Suprapubic skin (tissue), 4 donors: ENCODE measurements around the gene SH3BP2. TPM values are rescaled to one million over a fixed set of nuclear protein-coding genes. Genes with fewer than 3 reads are reported as not detected.
"Not testable (repeated sequence)": the region's sequence is repeated elsewhere in the genome, so short reads cannot be mapped to it uniquely, and the experiment has no call there.

ENCODE experiments used
- DNase-seq, 2 donors: peaks; one replicate each; pipeline ENCODE4 v3.0.0-alpha.2; 2019; ENCODE audit warnings: low spot score in 2 of 2
- H3K27ac ChIP-seq: fragments of 200-600 bp; sonication (generic); one replicate; pipeline ENCODE4 v1.5.1; 2019
- H3K27me3 ChIP-seq: fragments of 200-600 bp; sonication (generic); one replicate; pipeline ENCODE4 v1.5.1; 2019
- H3K36me3 ChIP-seq: fragments of 200-600 bp; sonication (generic); one replicate; pipeline ENCODE4 v1.5.1; 2019
- H3K4me1 ChIP-seq: fragments of 200-600 bp; sonication (generic); one replicate; pipeline ENCODE4 v1.5.1; 2019
- H3K4me3 ChIP-seq: fragments of 200-600 bp; sonication (generic); one replicate; pipeline ENCODE4 v1.5.1; 2019; ENCODE audit warnings: mild to moderate bottlenecking
- H3K9me3 ChIP-seq: fragments of 200-600 bp; sonication (generic); one replicate; pipeline ENCODE4 v1.5.1; 2019
- EP300 ChIP-seq: sonication (generic); formaldehyde crosslinking; IDR thresholded peaks from one replicate; pipeline ENCODE4 v1.6.1; 2017; ENCODE audit warnings: antibody characterized with exemption
- POLR2A ChIP-seq, 2 donors: fragments of 450-650 bp; IDR thresholded peaks; one replicate each; pipeline ENCODE4 v1.6.1; 2017; ENCODE audit warnings: antibody characterized with exemption in 2 of 2, mild to moderate bottlenecking in 2 of 2, moderate library complexity in 2 of 2
- POLR2AphosphoS5 ChIP-seq, 3 donors: sonication (generic); formaldehyde crosslinking; IDR thresholded peaks; one replicate each; pipeline ENCODE4 v1.6.1; 2017; ENCODE audit warnings: antibody characterized with exemption in 3 of 3
- WGBS: methylation state at CpG from one replicate; pipeline ENCODE4 v1.1.5; 2018; 5-methylcytosine and 5-hydroxymethylcytosine counted together
- total RNA-seq, 4 donors: library from RNA; depleted of rRNA; stranded (reverse); fragments of >200 nt; gene quantifications; one replicate each; pipeline ENCODE4 v1.1.0, GENCODE V29; 2016
- TF ChIP-seq, protein P1 (sequence below), 2 donors: fragments of 200-600 bp in 1 of 2; fragments of 450-650 bp in 1 of 2; sonication (generic) in 1 of 2; IDR thresholded peaks; one replicate each; pipeline ENCODE4 v1.5.1; 2016 to 2019; ENCODE audit warnings: antibody characterized with exemption in 2 of 2, mild to moderate bottlenecking in 1 of 2, moderate library complexity in 1 of 2

SH3BP2 gene
- total RNA-seq, 4 donors from 2014 or later: 116 to 709 (median 162) TPM

DNA sequence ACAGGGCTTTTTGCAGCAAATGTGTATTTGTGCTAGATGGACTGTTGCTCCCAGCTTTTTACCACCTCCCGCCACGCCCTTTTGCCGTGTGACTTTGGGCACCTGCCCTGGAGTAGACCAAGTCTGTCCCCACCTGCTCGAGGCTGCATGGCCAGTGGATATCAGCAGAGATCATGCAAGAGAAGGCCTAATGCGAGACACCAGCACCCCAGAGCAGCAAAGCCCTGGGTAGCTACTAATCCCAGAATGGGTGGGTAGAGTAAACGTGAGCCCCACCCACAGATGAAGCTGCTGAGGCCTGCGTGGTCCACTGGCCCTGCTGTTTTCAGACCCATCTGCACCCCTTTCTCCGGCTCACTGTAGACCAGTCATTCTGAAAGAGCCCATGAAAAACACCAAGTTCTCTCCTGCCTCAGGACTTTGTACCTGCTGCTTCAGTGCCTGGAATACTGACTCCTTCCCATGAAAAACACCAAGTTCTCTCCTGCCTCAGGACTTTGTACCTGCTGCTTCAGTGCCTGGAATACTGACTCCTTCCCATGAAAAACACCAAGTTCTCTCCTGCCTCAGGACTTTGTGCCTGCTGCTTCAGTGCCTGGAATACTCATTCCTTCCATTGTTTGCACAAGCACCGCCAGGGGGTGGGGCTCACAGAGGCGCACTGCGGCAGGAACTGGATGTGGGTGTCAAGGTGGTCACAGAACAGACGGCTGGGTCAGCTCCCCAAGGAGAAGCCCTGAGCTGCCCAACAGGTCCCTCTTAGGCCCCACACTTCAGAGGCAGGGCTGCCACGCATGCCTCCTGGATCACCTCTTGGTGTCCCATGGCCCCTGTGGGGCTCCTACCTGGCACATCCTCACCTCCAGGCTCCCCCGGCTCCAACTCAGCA, 31.6 kb upstream of the SH3BP2 start:
- H3K4me1 ChIP-seq: peaks cover 18% of the 10 kb centered on the region

DNA sequence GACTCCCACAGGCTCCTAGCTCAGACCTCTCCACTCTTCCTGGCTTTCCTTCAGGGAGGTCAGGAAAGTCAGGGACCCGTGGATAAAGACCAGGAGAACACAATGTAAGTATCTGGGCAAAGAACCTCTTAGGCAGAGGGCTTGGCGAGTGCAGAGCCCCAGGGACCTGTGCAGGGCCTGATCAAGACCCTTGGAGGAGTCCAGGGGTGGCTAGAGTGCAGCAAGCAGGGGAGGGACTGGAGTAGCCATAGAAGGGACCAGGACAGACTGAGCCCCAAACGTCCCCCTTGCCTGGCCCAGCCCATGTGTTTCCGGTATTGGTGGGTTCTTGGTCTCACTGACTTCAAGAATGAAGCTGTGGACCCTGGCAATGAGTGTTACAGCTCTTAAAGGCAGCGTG, 30.8 kb upstream of the SH3BP2 start:
- Histone ChIP-seq H3K4me3 (no peak overlapping the region), H3K27ac (no peak overlapping the region), H3K4me1 (peaks cover 11% of the 10 kb centered on the region), H3K27me3 (no peaks in the 10 kb centered on the region), H3K9me3 (no peaks in the 10 kb centered on the region), H3K36me3 (no peaks in the 10 kb centered on the region)
- TF ChIP-seq, protein P1, sequence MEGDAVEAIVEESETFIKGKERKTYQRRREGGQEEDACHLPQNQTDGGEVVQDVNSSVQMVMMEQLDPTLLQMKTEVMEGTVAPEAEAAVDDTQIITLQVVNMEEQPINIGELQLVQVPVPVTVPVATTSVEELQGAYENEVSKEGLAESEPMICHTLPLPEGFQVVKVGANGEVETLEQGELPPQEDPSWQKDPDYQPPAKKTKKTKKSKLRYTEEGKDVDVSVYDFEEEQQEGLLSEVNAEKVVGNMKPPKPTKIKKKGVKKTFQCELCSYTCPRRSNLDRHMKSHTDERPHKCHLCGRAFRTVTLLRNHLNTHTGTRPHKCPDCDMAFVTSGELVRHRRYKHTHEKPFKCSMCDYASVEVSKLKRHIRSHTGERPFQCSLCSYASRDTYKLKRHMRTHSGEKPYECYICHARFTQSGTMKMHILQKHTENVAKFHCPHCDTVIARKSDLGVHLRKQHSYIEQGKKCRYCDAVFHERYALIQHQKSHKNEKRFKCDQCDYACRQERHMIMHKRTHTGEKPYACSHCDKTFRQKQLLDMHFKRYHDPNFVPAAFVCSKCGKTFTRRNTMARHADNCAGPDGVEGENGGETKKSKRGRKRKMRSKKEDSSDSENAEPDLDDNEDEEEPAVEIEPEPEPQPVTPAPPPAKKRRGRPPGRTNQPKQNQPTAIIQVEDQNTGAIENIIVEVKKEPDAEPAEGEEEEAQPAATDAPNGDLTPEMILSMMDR (IDR thresholded peaks at IDR 0.05): no peak
- TF ChIP-seq POLR2AphosphoS5 (IDR thresholded peaks at IDR 0.05) (no peak), POLR2A (IDR thresholded peaks at IDR 0.05) (no peak)
- 82% methylated on average over 5 of the region's 5 CpGs for WGBS
- no peak for DNase-seq

More for the DNA sequence above, 31.6 kb upstream of the SH3BP2 start:
- TF ChIP-seq, protein P1 (IDR thresholded peaks at IDR 0.05): no peak
- TF ChIP-seq POLR2A (IDR thresholded peaks at IDR 0.05): no peak
- no peak for TF ChIP-seq EP300
- TF ChIP-seq POLR2AphosphoS5 (IDR thresholded peaks at IDR 0.05): no peak
- Histone ChIP-seq H3K27me3 (no peaks in the 10 kb centered on the region), H3K9me3 (no peaks in the 10 kb centered on the region), H3K36me3 (no peaks in the 10 kb centered on the region), H3K27ac (no peak overlapping the region), H3K4me3 (no peak overlapping the region)
- 82% methylated on average over 10 of the region's 14 CpGs for WGBS
- DNase-seq: peak in 1 of 2 donors; percentile 52

GRCh38 chr4:2762486-2763370, 30.2 kb upstream of the SH3BP2 start:
- not testable (repeated sequence) for H3K27ac ChIP-seq, H3K27me3 ChIP-seq, H3K4me3 ChIP-seq, H3K36me3 ChIP-seq, H3K9me3 ChIP-seq, DNase-seq
- WGBS: 98% methylated on average over 21 of the region's 42 CpGs
- H3K4me1 ChIP-seq: peaks cover 11% of the 10 kb centered on the region

DNA sequence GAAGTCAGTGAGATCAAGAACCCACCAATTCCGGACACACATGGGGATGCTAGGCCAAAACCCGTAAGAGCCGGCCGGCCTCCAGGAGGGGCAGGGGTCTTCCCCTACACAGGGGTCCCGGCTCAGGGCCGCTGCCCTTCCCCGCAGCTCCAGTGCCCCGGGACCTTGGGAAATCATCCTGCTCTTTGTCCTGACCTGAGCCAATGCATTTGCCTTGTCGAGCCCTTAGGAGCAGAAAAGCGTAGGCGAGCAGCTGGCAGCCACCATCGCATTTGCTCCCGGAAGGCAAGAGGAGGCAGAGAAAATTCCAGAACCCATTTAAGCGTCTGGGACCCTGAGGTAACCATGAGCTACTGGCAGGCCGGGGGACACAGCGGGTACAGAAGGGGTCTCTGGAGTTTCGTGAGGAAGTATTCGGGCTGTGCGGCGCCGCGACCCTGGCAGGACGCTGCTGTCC, 29.3 kb upstream of the SH3BP2 start:
- no peak for DNase-seq
- Histone ChIP-seq H3K4me3 (peak overlapping the region; percentile 55), H3K36me3 (no peaks in the 10 kb centered on the region), H3K9me3 (no peaks in the 10 kb centered on the region), H3K4me1 (peaks cover 11% of the 10 kb centered on the region), H3K27me3 (no peaks in the 10 kb centered on the region), H3K27ac (peak overlapping the region; percentile 10)
- WGBS: 38% methylated on average over 14 of the region's 23 CpGs
- TF ChIP-seq POLR2AphosphoS5 (IDR thresholded peaks at IDR 0.05): no peak
- no peak for TF ChIP-seq POLR2A (IDR thresholded peaks at IDR 0.05)
- no peak for TF ChIP-seq EP300
- TF ChIP-seq, protein P1 (IDR thresholded peaks at IDR 0.05): no peak

DNA sequence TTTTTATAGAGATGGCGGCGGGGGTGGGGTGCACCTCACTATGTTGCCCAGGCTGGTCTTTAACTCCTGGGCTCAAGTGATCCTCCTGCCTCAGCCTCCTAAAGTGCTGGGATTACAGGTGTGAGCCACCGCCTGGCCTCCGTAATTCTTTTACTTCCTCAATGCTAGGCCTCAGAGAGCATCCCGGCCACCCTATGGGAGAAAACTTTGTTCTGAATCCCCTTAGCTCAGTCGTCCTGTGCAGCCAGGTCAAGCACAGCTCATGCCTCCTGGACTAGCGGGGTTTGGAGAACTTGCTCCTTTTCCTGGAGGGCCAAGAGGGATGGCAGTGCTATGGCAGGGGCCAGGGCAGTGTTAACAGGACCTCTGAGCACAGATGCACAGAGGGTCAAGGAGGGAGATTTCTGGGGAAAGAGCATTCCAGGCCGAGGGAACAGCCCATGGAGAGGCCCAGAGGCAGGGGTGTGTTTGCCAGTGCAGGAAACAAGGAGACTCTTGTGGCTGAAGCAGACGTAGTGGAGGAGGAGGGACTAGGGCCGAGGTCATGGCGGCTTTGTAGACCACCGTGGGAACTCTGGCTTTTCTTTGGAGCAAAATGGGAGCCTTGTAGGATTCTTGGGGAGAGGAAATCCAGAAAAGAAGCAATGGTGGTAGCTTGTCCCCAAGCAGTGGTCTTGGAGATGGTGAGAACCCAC, 26.9 kb upstream of the SH3BP2 start:
- no peaks in the 10 kb centered on the region for H3K36me3 ChIP-seq
- no peak overlapping the region for H3K27ac ChIP-seq
- no peak for DNase-seq
- H3K27me3 ChIP-seq: no peaks in the 10 kb centered on the region
- H3K4me3 ChIP-seq: no peak overlapping the region
- no peaks in the 10 kb centered on the region for H3K9me3 ChIP-seq
- TF ChIP-seq POLR2AphosphoS5 (IDR thresholded peaks at IDR 0.05) (no peak), POLR2A (IDR thresholded peaks at IDR 0.05) (no peak), EP300 (no peak)
- TF ChIP-seq, protein P1 (IDR thresholded peaks at IDR 0.05): no peak
- H3K4me1 ChIP-seq: peaks cover 11% of the 10 kb centered on the region
- 87% methylated on average over 11 of the region's 12 CpGs for WGBS
